SU-DHL-6 (cell line): ENCODE data around the gene HOXD3.

Experiments used
- H2AFZ ChIP-seq: fragments of 200-600 bp; sonication (generic); 2 replicates; pipeline ENCODE4 v1.6.1; 2014; ENCODE audit warnings: low read depth, mild to moderate bottlenecking, moderate library complexity, mixed read lengths, antibody characterized with exemption, low read length; ENCODE audit not compliant: severe bottlenecking
- H3F3A ChIP-seq: fragments of 200-600 bp; shearing (Covaris generic); 2 replicates; pipeline ENCODE4 v1.6.0; 2016; ENCODE audit warnings: antibody characterized with exemption, mild to moderate bottlenecking; ENCODE audit not compliant: insufficient read depth
- H3K27ac ChIP-seq: fragments of 200-600 bp; sonication (generic); 2 replicates; pipeline ENCODE4 v1.5.1; 2016; ENCODE audit warnings: low read depth, mild to moderate bottlenecking, low read length, moderate library complexity, mixed read lengths
- H3K27me3 ChIP-seq: fragments of 200-600 bp; sonication (generic), shearing (Covaris generic); 2 replicates; pipeline ENCODE4 v1.6.0; 2014; ENCODE audit warnings: mild to moderate bottlenecking, low read length
- H3K36me3 ChIP-seq: fragments of 200-600 bp; sonication (generic); 2 replicates; pipeline ENCODE4 v1.6.1; 2014; ENCODE audit warnings: mild to moderate bottlenecking, low read length, mixed read lengths
- H3K4me2 ChIP-seq: fragments of 300-600, 200-600 bp; shearing (Covaris generic), sonication (generic); 2 replicates; pipeline ENCODE4 v1.6.0; 2014; ENCODE audit warnings: low read length, low read depth, mild to moderate bottlenecking; ENCODE audit not compliant: poor library complexity, severe bottlenecking
- H3K4me3 ChIP-seq: fragments of 200-600 bp; sonication (generic); 2 replicates; pipeline ENCODE4 v1.5.1; 2014; ENCODE audit warnings: antibody characterized with exemption, low read length, mild to moderate bottlenecking, mixed read lengths; ENCODE audit not compliant: insufficient read depth, poor library complexity, severe bottlenecking
- H3K79me2 ChIP-seq: fragments of 200-600 bp; sonication (generic); 2 replicates; pipeline ENCODE4 v1.6.1; 2014; ENCODE audit warnings: mild to moderate bottlenecking, low read length, moderate library complexity; ENCODE audit not compliant: insufficient read depth
- H3K9ac ChIP-seq: fragments of 200-600 bp; sonication (generic); 2 replicates; pipeline ENCODE4 v1.7.0; 2014; ENCODE audit warnings: mild to moderate bottlenecking, low read length
- H3K9me2 ChIP-seq: fragments of 200-600 bp; sonication (generic); replicated peaks from 2 replicates; pipeline ENCODE4 v1.6.1; 2014; ENCODE audit warnings: low read length; ENCODE audit not compliant: insufficient read depth
- H3K9me3 ChIP-seq: fragments of 200-600 bp; sonication (generic); 2 replicates; pipeline ENCODE4 v1.6.1; 2014; ENCODE audit warnings: low read length, mixed read lengths; ENCODE audit not compliant: insufficient read depth
- H4K20me1 ChIP-seq: fragments of 200-600 bp; sonication (generic); 2 replicates; pipeline ENCODE4 v1.6.1; 2014; ENCODE audit warnings: low read depth, mild to moderate bottlenecking, antibody characterized with exemption, low read length, moderate library complexity, mixed read lengths
- EZH2phosphoT487 ChIP-seq: fragments of 200-600 bp; sonication (generic), shearing (Covaris generic); conservative IDR thresholded peaks from 2 replicates; pipeline ENCODE4 v1.6.1; 2018; ENCODE audit warnings: mild to moderate bottlenecking, antibody characterized with exemption, low read length, moderate library complexity, mixed read lengths
- TF ChIP-seq, protein P1 (sequence below): fragments of 200-600 bp; sonication (generic); IDR thresholded peaks from one replicate; pipeline ENCODE4 v1.5.1; 2017; ENCODE audit warnings: antibody characterized with exemption, mild to moderate bottlenecking, low read length, moderate library complexity; ENCODE audit not compliant: insufficient read depth, poor library complexity, severe bottlenecking

HOXD3 gene

DNA sequence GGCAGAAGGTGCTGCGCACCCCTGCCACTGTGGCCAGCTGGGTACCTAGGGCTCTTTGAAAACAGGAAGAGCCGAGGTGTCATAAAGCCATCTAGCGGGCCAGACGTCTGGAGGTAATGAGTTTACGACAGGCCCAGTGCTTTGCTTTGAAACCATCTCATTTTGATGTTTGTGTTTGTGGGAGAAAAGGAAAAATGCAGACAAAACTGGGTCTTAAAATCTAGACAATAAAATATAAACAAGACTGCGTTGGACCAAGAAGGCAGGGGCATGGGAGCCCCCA is 31.4 kb upstream of the HOXD3 start:
- no peak for TF ChIP-seq EZH2phosphoT487
- TF ChIP-seq, protein P1, sequence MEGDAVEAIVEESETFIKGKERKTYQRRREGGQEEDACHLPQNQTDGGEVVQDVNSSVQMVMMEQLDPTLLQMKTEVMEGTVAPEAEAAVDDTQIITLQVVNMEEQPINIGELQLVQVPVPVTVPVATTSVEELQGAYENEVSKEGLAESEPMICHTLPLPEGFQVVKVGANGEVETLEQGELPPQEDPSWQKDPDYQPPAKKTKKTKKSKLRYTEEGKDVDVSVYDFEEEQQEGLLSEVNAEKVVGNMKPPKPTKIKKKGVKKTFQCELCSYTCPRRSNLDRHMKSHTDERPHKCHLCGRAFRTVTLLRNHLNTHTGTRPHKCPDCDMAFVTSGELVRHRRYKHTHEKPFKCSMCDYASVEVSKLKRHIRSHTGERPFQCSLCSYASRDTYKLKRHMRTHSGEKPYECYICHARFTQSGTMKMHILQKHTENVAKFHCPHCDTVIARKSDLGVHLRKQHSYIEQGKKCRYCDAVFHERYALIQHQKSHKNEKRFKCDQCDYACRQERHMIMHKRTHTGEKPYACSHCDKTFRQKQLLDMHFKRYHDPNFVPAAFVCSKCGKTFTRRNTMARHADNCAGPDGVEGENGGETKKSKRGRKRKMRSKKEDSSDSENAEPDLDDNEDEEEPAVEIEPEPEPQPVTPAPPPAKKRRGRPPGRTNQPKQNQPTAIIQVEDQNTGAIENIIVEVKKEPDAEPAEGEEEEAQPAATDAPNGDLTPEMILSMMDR, result no peak
- H3K79me2 ChIP-seq, result no peaks in the 10 kb centered on the region
- H3K27ac ChIP-seq, result no peak overlapping the region
- H3K4me2 ChIP-seq, result no peak overlapping the region
- H3K9ac ChIP-seq, result no peak overlapping the region
- no peak overlapping the region for H2AFZ ChIP-seq
- H3K9me2 ChIP-seq, result no peaks in the 10 kb centered on the region
- H3K9me3 ChIP-seq, result no peaks in the 10 kb centered on the region
- H3K27me3 ChIP-seq, result no peaks in the 10 kb centered on the region
- H4K20me1 ChIP-seq, result no peaks in the 10 kb centered on the region
- no peaks in the 10 kb centered on the region for H3K36me3 ChIP-seq
- H3K4me3 ChIP-seq, result no peak overlapping the region
- no peaks in the 10 kb centered on the region for H3F3A ChIP-seq

DNA sequence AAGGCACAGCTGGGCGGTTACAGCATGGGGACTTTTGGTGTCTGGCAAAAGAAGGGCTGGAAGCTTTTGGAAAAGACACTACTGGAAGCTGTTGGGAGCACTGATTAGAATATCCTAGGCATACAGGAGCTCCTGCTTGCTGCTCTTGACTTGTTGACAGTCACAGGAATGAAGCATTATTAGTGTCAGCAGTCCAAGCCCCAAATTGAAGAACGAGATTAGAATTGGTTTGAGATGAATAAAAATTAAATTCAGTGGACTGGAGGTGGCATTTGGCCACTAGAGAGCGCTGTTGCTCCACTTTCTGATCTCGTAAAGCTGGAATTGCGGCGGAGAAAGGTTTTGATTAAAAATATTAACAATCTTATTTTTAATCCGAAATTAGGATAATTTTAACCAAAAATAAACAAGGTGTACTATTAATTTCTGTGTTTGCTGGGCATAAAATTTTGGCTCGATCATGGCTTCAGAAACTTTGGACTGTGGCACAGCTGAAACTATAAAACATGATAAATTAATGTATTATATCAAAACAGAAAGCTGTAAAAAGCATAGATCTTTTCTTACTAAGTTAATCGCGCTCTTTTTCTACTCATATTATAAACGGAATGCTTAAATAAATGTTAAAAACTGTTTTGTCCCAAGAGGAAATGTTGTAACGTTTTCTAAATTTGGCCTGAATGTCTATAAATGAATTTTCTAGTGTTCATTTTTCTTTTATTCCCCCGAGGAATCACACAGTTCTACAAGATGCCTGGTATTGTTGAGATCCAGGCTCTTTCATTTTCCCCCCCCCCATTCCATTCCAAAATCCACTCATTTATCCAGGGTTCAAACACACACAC is 30.0 kb upstream of the HOXD3 start:
- Histone ChIP-seq H3K4me3 (no peak overlapping the region), H2AFZ (no peak overlapping the region), H3K9ac (no peak overlapping the region), H3K27ac (no peak overlapping the region), H3K36me3 (no peaks in the 10 kb centered on the region), H3F3A (no peaks in the 10 kb centered on the region), H3K9me3 (no peaks in the 10 kb centered on the region), H3K79me2 (no peaks in the 10 kb centered on the region), H3K27me3 (no peaks in the 10 kb centered on the region), H4K20me1 (no peaks in the 10 kb centered on the region), H3K4me2 (no peak overlapping the region), H3K9me2 (no peaks in the 10 kb centered on the region)
- no peak for TF ChIP-seq EZH2phosphoT487
- TF ChIP-seq, protein P1, result peak; percentile 20

DNA sequence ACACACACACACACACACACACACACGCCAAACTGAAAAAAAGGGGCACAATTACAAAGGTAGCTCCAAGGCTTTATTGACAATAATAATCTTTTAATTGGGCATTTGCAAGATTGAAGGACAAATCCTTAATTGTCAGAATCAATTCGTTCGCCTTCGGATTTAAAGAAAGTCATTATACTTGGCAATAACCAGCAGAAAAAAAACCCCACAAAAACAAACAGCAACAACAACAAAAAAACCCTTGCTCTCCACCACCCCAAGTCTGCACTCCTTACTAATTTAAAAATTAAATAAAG is 29.4 kb upstream of the HOXD3 start:
- H3K4me2 ChIP-seq, result no peak overlapping the region
- H3F3A ChIP-seq, result no peaks in the 10 kb centered on the region
- H3K9me2 ChIP-seq, result no peaks in the 10 kb centered on the region
- TF ChIP-seq, protein P1, result no peak
- TF ChIP-seq EZH2phosphoT487, result no peak
- no peaks in the 10 kb centered on the region for H3K27me3 ChIP-seq
- H3K9ac ChIP-seq, result no peak overlapping the region
- H2AFZ ChIP-seq, result no peak overlapping the region
- H3K79me2 ChIP-seq, result no peaks in the 10 kb centered on the region
- no peaks in the 10 kb centered on the region for H3K9me3 ChIP-seq
- H4K20me1 ChIP-seq, result no peaks in the 10 kb centered on the region
- no peak overlapping the region for H3K4me3 ChIP-seq
- no peak overlapping the region for H3K27ac ChIP-seq
- H3K36me3 ChIP-seq, result no peaks in the 10 kb centered on the region
